ENCODE data around the gene LHFPL2.

Gene LHFPL2

GRCh38 chr5:78543292-78543691 lies 105.3 kb downstream of the LHFPL2 start:
- H3K4me1 ChIP-seq (ENCODE audit: control insufficient read depth, insufficient read depth, low read length) = peaks cover 18% of the 10 kb centered on the region
- no peaks in the 10 kb centered on the region for H3K27me3 ChIP-seq (ENCODE audit: control insufficient read depth, insufficient read depth, low read length)
- H3K4me3 ChIP-seq (ENCODE audit: low read depth, low read length) = no peak overlapping the region
- H3K9me3 ChIP-seq (ENCODE audit: control insufficient read depth, insufficient read depth, low read length) = no peaks in the 10 kb centered on the region
- no peaks in the 10 kb centered on the region for H3K36me3 ChIP-seq (ENCODE audit: control insufficient read depth, insufficient read depth, low read length)
- no peak overlapping the region for H3K27ac ChIP-seq (ENCODE audit: low read depth, low read length)
- no peak overlapping the region for H3K9ac ChIP-seq (ENCODE audit: low read depth, low read length)

- Histone ChIP-seq H3K36me3 (ENCODE audit: control insufficient read depth, insufficient read depth, low read length) (no peaks in the 10 kb centered on the region), H3K9me3 (ENCODE audit: control insufficient read depth, insufficient read depth, low read length) (no peaks in the 10 kb centered on the region), H3K9ac (ENCODE audit: low read depth, low read length) (no peak overlapping the region), H3K4me1 (ENCODE audit: control insufficient read depth, insufficient read depth, low read length) (peaks cover 18% of the 10 kb centered on the region), H3K4me3 (ENCODE audit: low read depth, low read length) (no peak overlapping the region), H3K27me3 (ENCODE audit: control insufficient read depth, insufficient read depth, low read length) (no peaks in the 10 kb centered on the region), H3K27ac (ENCODE audit: low read depth, low read length) (peak overlapping the region; percentile 1)
Measured at GRCh38 chr5:78542321-78542840, 106.2 kb downstream of the LHFPL2 start.

GRCh38 chr5:78541086-78541654 lies 107.4 kb downstream of the LHFPL2 start:
- Histone ChIP-seq H3K9me3 (ENCODE audit: control insufficient read depth, insufficient read depth, low read length) (no peaks in the 10 kb centered on the region), H3K9ac (ENCODE audit: low read depth, low read length) (no peak overlapping the region), H3K27me3 (ENCODE audit: control insufficient read depth, insufficient read depth, low read length) (no peaks in the 10 kb centered on the region), H3K36me3 (ENCODE audit: control insufficient read depth, insufficient read depth, low read length) (no peaks in the 10 kb centered on the region), H3K4me3 (ENCODE audit: low read depth, low read length) (no peak overlapping the region), H3K4me1 (ENCODE audit: control insufficient read depth, insufficient read depth, low read length) (peaks cover 18% of the 10 kb centered on the region), H3K27ac (ENCODE audit: low read depth, low read length) (peak overlapping the region; percentile 14)

GRCh38 chr5:78540335-78541085 lies 108.1 kb downstream of the LHFPL2 start:
- Histone ChIP-seq H3K9ac (ENCODE audit: low read depth, low read length) (no peak overlapping the region), H3K27ac (ENCODE audit: low read depth, low read length) (peak overlapping the region; percentile 14), H3K4me3 (ENCODE audit: low read depth, low read length) (no peak overlapping the region), H3K36me3 (ENCODE audit: control insufficient read depth, insufficient read depth, low read length) (no peaks in the 10 kb centered on the region), H3K4me1 (ENCODE audit: control insufficient read depth, insufficient read depth, low read length) (peaks cover 18% of the 10 kb centered on the region), H3K9me3 (ENCODE audit: control insufficient read depth, insufficient read depth, low read length) (no peaks in the 10 kb centered on the region), H3K27me3 (ENCODE audit: control insufficient read depth, insufficient read depth, low read length) (no peaks in the 10 kb centered on the region)

- Histone ChIP-seq H3K9me3 (ENCODE audit: control insufficient read depth, insufficient read depth, low read length) (no peaks in the 10 kb centered on the region), H3K27ac (ENCODE audit: low read depth, low read length) (no peak overlapping the region), H3K4me3 (ENCODE audit: low read depth, low read length) (no peak overlapping the region), H3K36me3 (ENCODE audit: control insufficient read depth, insufficient read depth, low read length) (no peaks in the 10 kb centered on the region), H3K9ac (ENCODE audit: low read depth, low read length) (no peak overlapping the region), H3K4me1 (ENCODE audit: control insufficient read depth, insufficient read depth, low read length) (peaks cover 18% of the 10 kb centered on the region), H3K27me3 (ENCODE audit: control insufficient read depth, insufficient read depth, low read length) (no peaks in the 10 kb centered on the region)
Measured at GRCh38 chr5:78538240-78538850, 110.2 kb downstream of the LHFPL2 start.

- H3K4me3 ChIP-seq (ENCODE audit: low read depth, low read length) = no peak overlapping the region
- no peaks in the 10 kb centered on the region for H3K36me3 ChIP-seq (ENCODE audit: control insufficient read depth, insufficient read depth, low read length)
- no peak overlapping the region for H3K27ac ChIP-seq (ENCODE audit: low read depth, low read length)
- peaks cover 13% of the 10 kb centered on the region for H3K4me1 ChIP-seq (ENCODE audit: control insufficient read depth, insufficient read depth, low read length)
- H3K9me3 ChIP-seq (ENCODE audit: control insufficient read depth, insufficient read depth, low read length) = no peaks in the 10 kb centered on the region
- no peak overlapping the region for H3K9ac ChIP-seq (ENCODE audit: low read depth, low read length)
- no peaks in the 10 kb centered on the region for H3K27me3 ChIP-seq (ENCODE audit: control insufficient read depth, insufficient read depth, low read length)
Measured at GRCh38 chr5:78537821-78538220, 110.8 kb downstream of the LHFPL2 start.

GRCh38 chr5:78537411-78537810 lies 111.2 kb downstream of the LHFPL2 start:
- Histone ChIP-seq H3K4me1 (ENCODE audit: control insufficient read depth, insufficient read depth, low read length) (peaks cover 9% of the 10 kb centered on the region), H3K27ac (ENCODE audit: low read depth, low read length) (no peak overlapping the region)

GRCh38 chr5:78536661-78537196 lies 111.8 kb downstream of the LHFPL2 start:
- H3K4me3 ChIP-seq (ENCODE audit: low read depth, low read length) = no peak overlapping the region
- H3K4me1 ChIP-seq (ENCODE audit: control insufficient read depth, insufficient read depth, low read length) = peaks cover 6% of the 10 kb centered on the region; the same call in 1 of the 2 replicates
- no peak overlapping the region for H3K27ac ChIP-seq (ENCODE audit: low read depth, low read length)
- H3K36me3 ChIP-seq (ENCODE audit: control insufficient read depth, insufficient read depth, low read length) = no peaks in the 10 kb centered on the region
- H3K9me3 ChIP-seq (ENCODE audit: control insufficient read depth, insufficient read depth, low read length) = no peaks in the 10 kb centered on the region
- no peak overlapping the region for H3K9ac ChIP-seq (ENCODE audit: low read depth, low read length)
- no peaks in the 10 kb centered on the region for H3K27me3 ChIP-seq (ENCODE audit: control insufficient read depth, insufficient read depth, low read length)

More at GRCh38 chr5:78537411-78537810, 111.2 kb downstream of the LHFPL2 start:
- no peaks in the 10 kb centered on the region for H3K27me3 ChIP-seq (ENCODE audit: control insufficient read depth, insufficient read depth, low read length)
- H3K4me3 ChIP-seq (ENCODE audit: low read depth, low read length) = no peak overlapping the region
- H3K9me3 ChIP-seq (ENCODE audit: control insufficient read depth, insufficient read depth, low read length) = no peaks in the 10 kb centered on the region
- no peak overlapping the region for H3K9ac ChIP-seq (ENCODE audit: low read depth, low read length)
- no peaks in the 10 kb centered on the region for H3K36me3 ChIP-seq (ENCODE audit: control insufficient read depth, insufficient read depth, low read length)

- Histone ChIP-seq H3K4me1 (ENCODE audit: control insufficient read depth, insufficient read depth, low read length) (peaks cover 6% of the 10 kb centered on the region; the same call in 1 of the 2 replicates), H3K9me3 (ENCODE audit: control insufficient read depth, insufficient read depth, low read length) (no peaks in the 10 kb centered on the region), H3K27me3 (ENCODE audit: control insufficient read depth, insufficient read depth, low read length) (no peaks in the 10 kb centered on the region), H3K27ac (ENCODE audit: low read depth, low read length) (no peak overlapping the region), H3K9ac (ENCODE audit: low read depth, low read length) (no peak overlapping the region), H3K4me3 (ENCODE audit: low read depth, low read length) (no peak overlapping the region), H3K36me3 (ENCODE audit: control insufficient read depth, insufficient read depth, low read length) (no peaks in the 10 kb centered on the region)
Measured at GRCh38 chr5:78534905-78535200, 113.7 kb downstream of the LHFPL2 start.

- Histone ChIP-seq H3K4me3 (ENCODE audit: low read depth, low read length) (no peak overlapping the region), H3K4me1 (ENCODE audit: control insufficient read depth, insufficient read depth, low read length) (peaks cover 6% of the 10 kb centered on the region; the same call in 1 of the 2 replicates), H3K36me3 (ENCODE audit: control insufficient read depth, insufficient read depth, low read length) (no peaks in the 10 kb centered on the region), H3K9me3 (ENCODE audit: control insufficient read depth, insufficient read depth, low read length) (no peaks in the 10 kb centered on the region), H3K27me3 (ENCODE audit: control insufficient read depth, insufficient read depth, low read length) (no peaks in the 10 kb centered on the region), H3K9ac (ENCODE audit: low read depth, low read length) (no peak overlapping the region), H3K27ac (ENCODE audit: low read depth, low read length) (no peak overlapping the region)
Measured at GRCh38 chr5:78534148-78534904, 114.2 kb downstream of the LHFPL2 start.
